Brain pericyte (primary cell): ENCODE data around the gene ZAR1.

Experiments used
- DNase-seq: peaks from one replicate; pipeline ENCODE4 v3.0.0-alpha.2; 2012; ENCODE audit warnings: low read depth, low spot score

ZAR1 gene

GRCh38 chr4:48489683-48490011, 405 bp upstream of the ZAR1 start:
- DNase-seq = no peak

GRCh38 chr4:48490680-48491513, 845 bp downstream of the ZAR1 start:
- no peak for DNase-seq

- no peak for DNase-seq
These were observed 1.6 kb downstream of the ZAR1 start for GRCh38 chr4:48491514-48492176.

- no peak for DNase-seq
These were observed 3.5 kb downstream of the ZAR1 start for GRCh38 chr4:48493452-48494100.

- DNase-seq = no peak
These were observed 5.9 kb downstream of the ZAR1 start for GRCh38 chr4:48495941-48496340.

- DNase-seq = no peak
These were observed 8.8 kb downstream of the ZAR1 start for GRCh38 chr4:48498895-48499294.

GRCh38 chr4:48499551-48500066, 9.6 kb downstream of the ZAR1 start:
- no peak for DNase-seq

- DNase-seq = no peak
These were observed 13.4 kb downstream of the ZAR1 start for GRCh38 chr4:48503233-48504025.

- DNase-seq = no peak
These were observed 13.9 kb downstream of the ZAR1 start for GRCh38 chr4:48504026-48504330.

- no peak for DNase-seq
These were observed 14.3 kb downstream of the ZAR1 start for GRCh38 chr4:48504352-48504751.

- DNase-seq = no peak
These were observed 16.7 kb downstream of the ZAR1 start for GRCh38 chr4:48506716-48507115.

GRCh38 chr4:48509543-48509942, 19.5 kb downstream of the ZAR1 start:
- DNase-seq = no peak

- DNase-seq = no peak
These were observed 28.1 kb downstream of the ZAR1 start for GRCh38 chr4:48518143-48518542.

- DNase-seq = no peak
These were observed 36.4 kb downstream of the ZAR1 start for GRCh38 chr4:48526406-48526805.

- no peak for DNase-seq
These were observed 48.3 kb downstream of the ZAR1 start for GRCh38 chr4:48538358-48538757.

GRCh38 chr4:48539597-48539996, 49.5 kb downstream of the ZAR1 start:
- no peak for DNase-seq

- no peak for DNase-seq
These were observed 52.8 kb downstream of the ZAR1 start for GRCh38 chr4:48542888-48543287.

GRCh38 chr4:48543796-48544195, 53.7 kb downstream of the ZAR1 start:
- no peak for DNase-seq
